Liver (tissue), 9 donors: ENCODE results near the gene OR11L1. TPM values are rescaled to one million over a fixed set of nuclear protein-coding genes. Genes with fewer than 3 reads are reported as not detected.

Experiments
- DNase-seq: peaks from one replicate; pipeline ENCODE4 v3.0.0-alpha.2; 2017; ENCODE audit warnings: low spot score
- H3K27ac ChIP-seq, 2 donors: one replicate each; pipeline ENCODE4 v1.7.0; 2013; ENCODE audit warnings: inconsistent platforms in 2 of 2, low read length in 2 of 2, control low read depth in 1 of 2, low read depth in 1 of 2, mild to moderate bottlenecking in 1 of 2
- H3K27me3 ChIP-seq, 4 donors: one replicate each; pipeline versions ENCODE4 v1.6.1 to v1.7.0; 2013; ENCODE audit warnings: low read length in 3 of 4, inconsistent platforms in 1 of 4, mild to moderate bottlenecking in 1 of 4, moderate library complexity in 1 of 4; ENCODE audit not compliant: control insufficient read depth in 4 of 4, insufficient read depth in 4 of 4
- H3K36me3 ChIP-seq, 4 donors: one replicate each; pipeline versions ENCODE4 v1.6.1 to v1.7.0; 2013; ENCODE audit warnings: low read length in 3 of 4, mild to moderate bottlenecking in 3 of 4, low read depth in 1 of 4, moderate library complexity in 1 of 4; ENCODE audit not compliant: control insufficient read depth in 4 of 4, insufficient read depth in 3 of 4
- H3K4me1 ChIP-seq, 4 donors: one replicate each; pipeline versions ENCODE4 v1.6.1 to v1.7.0; 2013; ENCODE audit warnings: low read length in 3 of 4, mild to moderate bottlenecking in 3 of 4, moderate library complexity in 1 of 4; ENCODE audit not compliant: control insufficient read depth in 4 of 4, insufficient read depth in 4 of 4
- H3K4me3 ChIP-seq, 3 donors: one replicate each; pipeline versions ENCODE4 v1.6.1 to v1.7.0; 2013; ENCODE audit warnings: low read length in 3 of 3, control low read depth in 1 of 3, low read depth in 1 of 3, mild to moderate bottlenecking in 1 of 3
- H3K9ac ChIP-seq, 2 donors: one replicate each; pipeline ENCODE4 v1.7.0; 2013; ENCODE audit warnings: low read length in 2 of 2, mild to moderate bottlenecking in 2 of 2, moderate library complexity in 2 of 2, control low read depth in 1 of 2, low read depth in 1 of 2
- H3K9me3 ChIP-seq, 4 donors: one replicate each; pipeline versions ENCODE4 v1.6.1 to v1.7.0; 2013; ENCODE audit warnings: low read length in 3 of 4; ENCODE audit not compliant: control insufficient read depth in 4 of 4
- ATF3 ChIP-seq: IDR thresholded peaks from 2 replicates; pipeline ENCODE4 v1.6.1; 2016; ENCODE audit warnings: antibody characterized with exemption
- CTCF ChIP-seq: fragments of 150-350 bp; IDR thresholded peaks from 2 replicates; pipeline ENCODE4 v1.5.1; 2017; ENCODE audit warnings: improper control_type of control experiment, low read depth, low read length; ENCODE audit not compliant: missing input control
- EGR1 ChIP-seq, 2 donors: IDR thresholded peaks; 2 replicates each; pipeline ENCODE4 v1.6.1; 2016 to 2018; ENCODE audit warnings: antibody characterized with exemption in 2 of 2, low read depth in 2 of 2
- FOXA1 ChIP-seq: IDR thresholded peaks from 2 replicates; pipeline ENCODE4 v1.6.1; 2016; ENCODE audit warnings: antibody characterized with exemption
- GABPA ChIP-seq, 2 donors: IDR thresholded peaks in 1 of 2; conservative IDR thresholded peaks in 1 of 2; 2 replicates each; pipeline ENCODE4 v1.6.1; 2016; ENCODE audit warnings: antibody characterized with exemption in 2 of 2, mild to moderate bottlenecking in 1 of 2, moderate library complexity in 1 of 2
- HNF4A ChIP-seq, 2 donors: conservative IDR thresholded peaks; 2 replicates each; pipeline ENCODE4 v1.6.1; 2016; ENCODE audit warnings: antibody characterized with exemption in 2 of 2, mild to moderate bottlenecking in 2 of 2
- HNF4G ChIP-seq: IDR thresholded peaks from 2 replicates; pipeline ENCODE4 v1.6.1; 2016; ENCODE audit warnings: antibody characterized with exemption
- JUND ChIP-seq, 2 donors: IDR thresholded peaks; 2 replicates each; pipeline ENCODE4 v1.6.1; 2016; ENCODE audit warnings: antibody characterized with exemption in 2 of 2
- MAX ChIP-seq: IDR thresholded peaks from 2 replicates; pipeline ENCODE4 v1.6.1; 2016; ENCODE audit warnings: antibody characterized with exemption
- NR2F2 ChIP-seq: IDR thresholded peaks from 2 replicates; pipeline ENCODE4 v1.6.1; 2016; ENCODE audit warnings: antibody characterized with exemption
- RAD21 ChIP-seq, 2 donors: IDR thresholded peaks; 2 replicates each; pipeline ENCODE4 v1.6.1; 2016; ENCODE audit warnings: antibody characterized with exemption in 2 of 2, mild to moderate bottlenecking in 2 of 2
- RXRA ChIP-seq, 2 donors: IDR thresholded peaks; 2 replicates each; pipeline ENCODE4 v1.6.1; 2017 to 2018; ENCODE audit warnings: antibody characterized with exemption in 2 of 2, mild to moderate bottlenecking in 1 of 2
- SP1 ChIP-seq: IDR thresholded peaks from 2 replicates; pipeline ENCODE4 v1.6.1; 2018; ENCODE audit warnings: antibody characterized with exemption, mild to moderate bottlenecking
- TAF1 ChIP-seq: conservative IDR thresholded peaks from 2 replicates; pipeline ENCODE4 v1.6.1; 2016; ENCODE audit warnings: antibody characterized with exemption, mild to moderate bottlenecking
- YY1 ChIP-seq: IDR thresholded peaks from 2 replicates; pipeline ENCODE4 v1.6.1; 2016; ENCODE audit warnings: antibody characterized with exemption, mild to moderate bottlenecking
- ZBTB33 ChIP-seq: IDR thresholded peaks from 2 replicates; pipeline ENCODE4 v1.6.1; 2016; ENCODE audit warnings: antibody characterized with exemption
- WGBS: extraction: QIAGEN DNeasy Blood & Tissue Kit; methylation state at CpG from one replicate; pipeline ENCODE4 v1.1.7; 2013; 5-methylcytosine and 5-hydroxymethylcytosine counted together
- polyA plus RNA-seq, 2 donors: library from polyadenylated mRNA; stranded (reverse) in 1 of 2; unstranded in 1 of 2; fragments of 200-250 nt in 1 of 2; fragments of >200 nt in 1 of 2; fragmentation: Nextera tagmentation in 1 of 2; extraction: Ambion mirVana in 1 of 2; gene quantifications; one replicate each; pipeline versions ENCODE4 v1.2.1 to v1.2.3, GENCODE V29; 2013 to 2015
- total RNA-seq, 2 donors: library from RNA; depleted of rRNA; stranded (reverse); fragments of >200 nt; gene quantifications; one replicate each; pipeline ENCODE4 v1.2.3, GENCODE V29; 2014
- donor health status: healthy.
- donor health status: healthy.
- donor health status: healthy.
- donor health status: healthy.
- donor health status: healthy.

Gene OR11L1
- total and polyA plus RNA-seq, 4 donors = not detected

GRCh38 chr1:247854899-247855545, 13.3 kb upstream of the OR11L1 start:
- Histone ChIP-seq H3K36me3 (no peaks in the 10 kb centered on the region), H3K27ac (no peak overlapping the region), H3K27me3 (peaks cover 0 to 7% (median 3%) of the 10 kb centered on the region in 4 donors), H3K4me1 (peaks cover 0 to 8% (median 3%) of the 10 kb centered on the region in 4 donors), H3K4me3 (no peak overlapping the region), H3K9ac (no peak overlapping the region), H3K9me3 (no peaks in the 10 kb centered on the region)
- no peak for TF ChIP-seq RAD21 (IDR thresholded peaks at IDR 0.05)
- TF ChIP-seq SP1 = no peak
- TF ChIP-seq JUND (IDR thresholded peaks at IDR 0.05) = no peak
- no peak for TF ChIP-seq CTCF
- no peak for TF ChIP-seq ATF3
- no peak for TF ChIP-seq HNF4A (conservative IDR thresholded peaks at IDR 0.05)
- TF ChIP-seq GABPA (IDR thresholded peaks at IDR 0.05 in 1 of 2, conservative IDR thresholded peaks at IDR 0.05 in 1 of 2) = no peak
- DNase-seq = peak; percentile 89
- WGBS = 74% methylated on average over 14 of the region's 14 CpGs

GRCh38 chr1:247849616-247850015, 7.9 kb upstream of the OR11L1 start:
- WGBS = 51% methylated on average over 1 of the region's 1 CpG
- H3K4me1 ChIP-seq = no peaks in the 10 kb centered on the region

GRCh38 chr1:247848346-247848745, 6.7 kb upstream of the OR11L1 start:
- Histone ChIP-seq H3K27me3 (no peaks in the 10 kb centered on the region), H3K9me3 (no peaks in the 10 kb centered on the region), H3K27ac (no peak overlapping the region), H3K4me1 (no peaks in the 10 kb centered on the region), H3K36me3 (no peaks in the 10 kb centered on the region), H3K9ac (no peak overlapping the region), H3K4me3 (no peak overlapping the region)
- DNase-seq = no peak
- WGBS = 81% methylated on average over 7 of the region's 7 CpGs
- no peak for TF ChIP-seq JUND (IDR thresholded peaks at IDR 0.05)
- TF ChIP-seq YY1 = no peak
- no peak for TF ChIP-seq RXRA (IDR thresholded peaks at IDR 0.05)
- TF ChIP-seq FOXA1 = no peak
- no peak for TF ChIP-seq CTCF
- no peak for TF ChIP-seq MAX
- TF ChIP-seq NR2F2 = no peak
- TF ChIP-seq ZBTB33 = no peak
- no peak for TF ChIP-seq EGR1 (IDR thresholded peaks at IDR 0.05; ENCODE audit: low read depth in 2 of 2)
- TF ChIP-seq TAF1 = no peak
- TF ChIP-seq HNF4G = no peak

More at GRCh38 chr1:247849616-247850015, 7.9 kb upstream of the OR11L1 start:
- Histone ChIP-seq H3K4me3 (no peak overlapping the region), H3K27me3 (no peaks in the 10 kb centered on the region), H3K9me3 (no peaks in the 10 kb centered on the region), H3K9ac (no peak overlapping the region), H3K27ac (no peak overlapping the region), H3K36me3 (no peaks in the 10 kb centered on the region)
- no peak for TF ChIP-seq CTCF
- no peak for DNase-seq
